Astrocyte (in vitro differentiated cells and primary cell): ENCODE results near the gene TARP.

ENCODE experiments used
- EZH2 ChIP-seq: IDR thresholded peaks from 2 replicates; pipeline ENCODE4 v1.6.1; 2012; ENCODE audit warnings: mild to moderate bottlenecking, low read length, inconsistent platforms; ENCODE audit not compliant: insufficient read depth
- TF ChIP-seq, protein P1 (sequence below): IDR thresholded peaks from 2 replicates; pipeline ENCODE4 v1.5.1; 2011; ENCODE audit warnings: low read depth, mild to moderate bottlenecking, inconsistent platforms, low read length, moderate library complexity; ENCODE audit not compliant: insufficient read depth

DNA sequence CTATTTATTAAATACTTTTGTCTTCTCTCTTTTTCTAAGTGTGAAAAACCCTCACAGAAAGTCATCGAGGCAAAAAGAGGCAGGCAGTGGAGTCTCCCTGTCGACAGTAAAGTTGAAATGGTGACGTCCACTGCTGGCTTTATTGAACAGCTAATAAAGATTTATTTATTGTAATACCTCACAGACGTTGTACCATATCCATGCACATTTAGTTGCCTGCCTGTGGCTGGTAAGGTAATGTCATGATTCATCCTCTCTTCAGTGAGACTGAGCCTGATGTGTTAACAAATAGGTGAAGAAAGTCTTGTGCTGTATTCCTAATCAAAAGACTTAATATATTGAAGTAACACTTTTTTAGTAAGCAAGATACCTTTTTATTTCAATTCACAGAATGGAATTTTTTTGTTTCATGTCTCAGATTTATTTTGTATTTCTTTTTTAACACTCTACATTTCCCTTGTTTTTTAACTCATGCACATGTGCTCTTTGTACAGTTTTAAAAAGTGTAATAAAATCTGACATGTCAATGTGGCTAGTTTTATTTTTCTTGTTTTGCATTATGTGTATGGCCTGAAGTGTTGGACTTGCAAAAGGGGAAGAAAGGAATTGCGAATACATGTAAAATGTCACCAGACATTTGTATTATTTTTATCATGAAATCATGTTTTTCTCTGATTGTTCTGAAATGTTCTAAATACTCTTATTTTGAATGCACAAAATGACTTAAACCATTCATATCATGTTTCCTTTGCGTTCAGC is 43.4 kb downstream of the TARP start:
- TF ChIP-seq, protein P1, sequence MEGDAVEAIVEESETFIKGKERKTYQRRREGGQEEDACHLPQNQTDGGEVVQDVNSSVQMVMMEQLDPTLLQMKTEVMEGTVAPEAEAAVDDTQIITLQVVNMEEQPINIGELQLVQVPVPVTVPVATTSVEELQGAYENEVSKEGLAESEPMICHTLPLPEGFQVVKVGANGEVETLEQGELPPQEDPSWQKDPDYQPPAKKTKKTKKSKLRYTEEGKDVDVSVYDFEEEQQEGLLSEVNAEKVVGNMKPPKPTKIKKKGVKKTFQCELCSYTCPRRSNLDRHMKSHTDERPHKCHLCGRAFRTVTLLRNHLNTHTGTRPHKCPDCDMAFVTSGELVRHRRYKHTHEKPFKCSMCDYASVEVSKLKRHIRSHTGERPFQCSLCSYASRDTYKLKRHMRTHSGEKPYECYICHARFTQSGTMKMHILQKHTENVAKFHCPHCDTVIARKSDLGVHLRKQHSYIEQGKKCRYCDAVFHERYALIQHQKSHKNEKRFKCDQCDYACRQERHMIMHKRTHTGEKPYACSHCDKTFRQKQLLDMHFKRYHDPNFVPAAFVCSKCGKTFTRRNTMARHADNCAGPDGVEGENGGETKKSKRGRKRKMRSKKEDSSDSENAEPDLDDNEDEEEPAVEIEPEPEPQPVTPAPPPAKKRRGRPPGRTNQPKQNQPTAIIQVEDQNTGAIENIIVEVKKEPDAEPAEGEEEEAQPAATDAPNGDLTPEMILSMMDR = no peak
- no peak for TF ChIP-seq EZH2
